SK-N-SH (cell line): ENCODE results near the gene KLC1. TPM values are rescaled to one million over a fixed set of nuclear protein-coding genes. Genes with fewer than 3 reads are reported as not detected.

Experiments used
- CTCF ChIA-PET: fragments of 300-600, 350-600 bp; formaldehyde crosslinking; extraction: SDS; loops from one replicate; lab custom pipeline; 2021; lab: Yijun Ruan, JAX
- POLR2A ChIA-PET: fragments of 350-600 bp; sonication (Branson Sonifier 250); formaldehyde crosslinking; extraction: SDS; loops from one replicate; lab custom pipeline; 2020; ENCODE audit warnings: antibody characterized with exemption, inconsistent platforms; lab: Yijun Ruan, JAX
- DNase-seq: peaks from one replicate; pipeline ENCODE4 v3.0.0; 2012
- H2AFZ ChIP-seq: fragments of 200-600 bp; sonication (generic); 2 replicates; pipeline ENCODE4 v1.8.1; 2016; ENCODE audit warnings: antibody characterized with exemption, mild to moderate bottlenecking, low read depth
- H3F3A ChIP-seq: fragments of 200-600 bp; sonication (generic); replicated peaks from 2 replicates; pipeline ENCODE3; 2016; ENCODE audit warnings: antibody characterized with exemption, mild to moderate bottlenecking; ENCODE audit not compliant: insufficient read depth
- H3K27ac ChIP-seq, 2 experiments: fragments of 200-500 bp in 1 of 2; fragments of 200-600 bp in 1 of 2; sonication (Bioruptor generic) in 1 of 2; sonication (generic), shearing (Covaris generic) in 1 of 2; 2 replicates each; pipeline versions ENCODE4 v1.5.1 to v1.6.1; 2014 to 2016; ENCODE audit warnings: low read depth in 2 of 2, inconsistent platforms in 1 of 2, low read length in 1 of 2, mild to moderate bottlenecking in 1 of 2, mixed read lengths in 1 of 2
- H3K27me3 ChIP-seq: fragments of 200-600 bp; sonication (generic), shearing (Covaris generic); 2 replicates; pipeline ENCODE4 v1.6.1; 2016; ENCODE audit warnings: mixed run types; ENCODE audit not compliant: insufficient read depth
- H3K36me3 ChIP-seq, 2 experiments: fragments of 200-500 bp in 1 of 2; fragments of 200-600 bp in 1 of 2; sonication (Bioruptor generic) in 1 of 2; sonication (generic) in 1 of 2; replicated peaks in 1 of 2; 2 replicates each; pipeline versions ENCODE3 to v1.5.1; 2014 to 2016; ENCODE audit warnings: low read length in 1 of 2, mild to moderate bottlenecking in 1 of 2; ENCODE audit not compliant: insufficient read depth in 2 of 2, control insufficient read depth in 1 of 2
- H3K4me1 ChIP-seq, 2 experiments: fragments of 200-500 bp in 1 of 2; fragments of 200-600 bp in 1 of 2; sonication (Bioruptor generic) in 1 of 2; sonication (generic), shearing (Covaris generic) in 1 of 2; 2 replicates each; pipeline versions ENCODE4 v1.5.1 to v1.6.1; 2014 to 2016; ENCODE audit warnings: low read depth in 1 of 2, low read length in 1 of 2, mixed run types in 1 of 2; ENCODE audit not compliant: insufficient read depth in 2 of 2, control insufficient read depth in 1 of 2
- H3K4me2 ChIP-seq: fragments of 200-600 bp; sonication (generic), shearing (Covaris generic); 2 replicates; pipeline ENCODE4 v1.6.1; 2017; ENCODE audit warnings: mixed run types
- H3K4me3 ChIP-seq, 2 experiments: fragments of 200-500 bp in 1 of 2; fragments of 200-600 bp in 1 of 2; sonication (Bioruptor generic) in 1 of 2; sonication (generic), shearing (Covaris generic) in 1 of 2; 2 replicates each; pipeline versions ENCODE4 v1.5.1 to v1.8.1; 2014 to 2016; ENCODE audit warnings: low read depth in 2 of 2, inconsistent platforms in 1 of 2, low read length in 1 of 2, mild to moderate bottlenecking in 1 of 2, mixed read lengths in 1 of 2, moderate library complexity in 1 of 2
- H3K79me2 ChIP-seq: fragments of 200-600 bp; sonication (generic); 2 replicates; pipeline ENCODE4 v1.8.1; 2017; ENCODE audit warnings: mild to moderate bottlenecking; ENCODE audit not compliant: insufficient read depth
- H3K9ac ChIP-seq: fragments of 200-600 bp; sonication (generic); 2 replicates; pipeline ENCODE4 v1.6.1; 2017; ENCODE audit warnings: mixed run types
- H3K9me2 ChIP-seq: fragments of 200-600 bp; sonication (generic); 2 replicates; pipeline ENCODE4 v1.6.1; 2017; ENCODE audit warnings: mixed run types
- H3K9me3 ChIP-seq: fragments of 200-600 bp; sonication (generic); 2 replicates; pipeline ENCODE4 v1.6.1; 2017; ENCODE audit warnings: mixed run types, mild to moderate bottlenecking, moderate library complexity
- H4K20me1 ChIP-seq: fragments of 200-600 bp; sonication (generic); 2 replicates; pipeline ENCODE4 v1.6.1; 2017; ENCODE audit warnings: mild to moderate bottlenecking, mixed run types; ENCODE audit not compliant: insufficient read depth
- ELF1 ChIP-seq: IDR thresholded peaks from 2 replicates; pipeline ENCODE4 v1.4.0; 2012
- FOXM1 ChIP-seq: IDR thresholded peaks from 2 replicates; pipeline ENCODE4 v1.4.0; 2012; ENCODE audit warnings: low read depth, mild to moderate bottlenecking
- JUND ChIP-seq: IDR thresholded peaks from 2 replicates; pipeline ENCODE4 v1.4.0; 2012
- MAX ChIP-seq: IDR thresholded peaks from 2 replicates; pipeline ENCODE4 v1.4.0; 2012; ENCODE audit warnings: low read depth
- NFIC ChIP-seq: IDR thresholded peaks from 2 replicates; pipeline ENCODE4 v1.4.0; 2012; ENCODE audit warnings: borderline replicate concordance
- POLR2AphosphoS5 ChIP-seq: IDR thresholded peaks from 2 replicates; pipeline ENCODE4 v1.6.1; 2012; ENCODE audit warnings: low read depth, low read length
- REST ChIP-seq: IDR thresholded peaks from 2 replicates; pipeline ENCODE4 v1.6.1; 2012; ENCODE audit warnings: mild to moderate bottlenecking, low read depth, low read length, moderate library complexity
- RXRA ChIP-seq: IDR thresholded peaks from 2 replicates; pipeline ENCODE4 v1.4.0; 2012; ENCODE audit warnings: low read depth, mild to moderate bottlenecking, borderline replicate concordance
- TAF1 ChIP-seq: IDR thresholded peaks from 2 replicates; pipeline ENCODE4 v1.6.1; 2012; ENCODE audit warnings: low read depth, mild to moderate bottlenecking, low read length, moderate library complexity, borderline replicate concordance
- USF1 ChIP-seq: IDR thresholded peaks from 2 replicates; pipeline ENCODE4 v1.4.0; 2012; ENCODE audit warnings: low read depth, borderline replicate concordance
- USF2 ChIP-seq: fragments of 150-350 bp; IDR thresholded peaks from 2 replicates; pipeline ENCODE4 v1.6.1; 2017; ENCODE audit warnings: antibody characterized with exemption, low read length, low read depth, borderline replicate concordance
- YY1 ChIP-seq: IDR thresholded peaks from 2 replicates; pipeline ENCODE4 v1.4.0; 2012; ENCODE audit warnings: low read depth, mild to moderate bottlenecking
- ZBTB33 ChIP-seq: IDR thresholded peaks from 2 replicates; pipeline ENCODE4 v1.4.0; 2012; ENCODE audit warnings: low read depth, borderline replicate concordance
- WGBS: methylation state at CpG from one replicate; pipeline ENCODE4 v1.1.6; 2017; ENCODE audit warnings: low lambda C conversion rate; 5-methylcytosine and 5-hydroxymethylcytosine counted together
- polyA plus RNA-seq, 3 experiments: library from polyadenylated mRNA; depleted of rRNA; stranded (reverse); fragments of >200 nt; gene quantifications; 2 replicates each; pipeline ENCODE4 v1.2.3, GENCODE V29; 2012

The KLC1 gene
- polyA plus RNA-seq, 1 of the 3 experiments (the other 2 are of a cell fraction) = 308 TPM

- Histone ChIP-seq H3K4me3 (peak overlapping the region; percentile 72 to 76), H4K20me1 (peaks cover 35% of the 10 kb centered on the region), H3F3A (peaks cover 20% of the 10 kb centered on the region), H3K36me3 (peaks cover 0 to 8% of the 10 kb centered on the region in 2 experiments), H2AFZ (peak overlapping the region; percentile 89), H3K9me3 (no peaks in the 10 kb centered on the region), H3K9me2 (no peaks in the 10 kb centered on the region), H3K4me1 (peaks cover 13 to 21% of the 10 kb centered on the region in 2 experiments), H3K27ac (peak overlapping the region; percentile 87 to 93), H3K9ac (peak overlapping the region; percentile 88), H3K4me2 (peak overlapping the region; percentile 80), H3K79me2 (peaks cover 47% of the 10 kb centered on the region), H3K27me3 (no peaks in the 10 kb centered on the region)
- POLR2A ChIA-PET = interaction anchor here (1.0 to 1.8 kb wide), 3 partner anchors 34 to 75 kb away, joined by 3 to 5 read pairs (median 3); no protein-coding TSS in a partner anchor
- TF ChIP-seq YY1 (0 out of 2 replicates have a peak, but pooled peaks have one; percentile 19), USF2 (no peak), ELF1 (no peak), ZBTB33 (no peak), USF1 (no peak), POLR2AphosphoS5 (peak; percentile 37), REST (no peak), FOXM1 (no peak), RXRA (0 out of 2 replicates have a peak, but pooled peaks have one; percentile 9), TAF1 (no peak), MAX (peak; percentile 91), JUND (no peak), NFIC (no peak)
- CTCF ChIA-PET = interaction anchor here (3.1 kb wide), 1 partner anchor 20 kb away, joined by 11 read pairs; no protein-coding TSS in a partner anchor
- DNase-seq = peak; percentile 72
- WGBS = 15% methylated on average over 7 of the region's 31 CpGs
Observed at GRCh38 chr14:103628221-103628683, 759 bp upstream of the KLC1 start.
